SKM-1 (cell line): ENCODE results near the gene MARCHF11.
A peak's percentile ranks its signal among the peaks of the same experiment; 100 is the strongest.

Experiments
- DNase-seq: peaks from one replicate; lab custom pipeline; 2025; ENCODE audit not compliant: unreplicated experiment; lab: John Stamatoyannopoulos, UW

The MARCHF11 gene, protein sequence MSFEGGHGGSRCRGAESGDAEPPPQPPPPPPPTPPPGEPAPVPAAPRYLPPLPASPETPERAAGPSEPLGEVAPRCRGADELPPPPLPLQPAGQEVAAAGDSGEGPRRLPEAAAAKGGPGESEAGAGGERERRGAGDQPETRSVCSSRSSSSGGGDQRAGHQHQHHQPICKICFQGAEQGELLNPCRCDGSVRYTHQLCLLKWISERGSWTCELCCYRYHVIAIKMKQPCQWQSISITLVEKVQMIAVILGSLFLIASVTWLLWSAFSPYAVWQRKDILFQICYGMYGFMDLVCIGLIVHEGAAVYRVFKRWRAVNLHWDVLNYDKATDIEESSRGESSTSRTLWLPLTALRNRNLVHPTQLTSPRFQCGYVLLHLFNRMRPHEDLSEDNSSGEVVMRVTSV

DNA sequence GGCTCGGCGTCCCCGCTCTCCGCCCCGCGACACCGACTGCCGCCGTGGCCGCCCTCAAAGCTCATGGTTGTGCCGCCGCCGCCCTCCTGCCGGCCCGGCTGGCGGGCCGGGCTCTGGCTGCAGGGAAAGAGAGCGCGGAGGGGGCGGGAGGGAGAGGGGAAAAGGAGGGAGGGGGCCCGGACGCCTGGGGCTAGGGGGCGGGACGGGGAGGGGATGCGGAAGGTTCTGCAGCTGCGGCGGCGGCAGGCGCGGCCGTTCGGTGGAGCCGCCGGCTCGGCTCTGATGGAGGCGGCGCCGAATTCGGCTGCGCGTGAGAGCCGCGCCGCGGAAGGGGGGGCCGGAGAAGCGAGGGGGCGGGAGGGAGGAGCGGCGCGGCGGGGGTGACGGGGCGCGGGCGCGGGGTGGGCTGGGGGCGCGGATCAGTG lies at the start of gene MARCHF11:
TSS of gene MARCHF11 (minus strand) at position 281 of the 425 bp plus-strand sequence. CDS start at position 65, 216 bp downstream.
- no peak for DNase-seq

DNA sequence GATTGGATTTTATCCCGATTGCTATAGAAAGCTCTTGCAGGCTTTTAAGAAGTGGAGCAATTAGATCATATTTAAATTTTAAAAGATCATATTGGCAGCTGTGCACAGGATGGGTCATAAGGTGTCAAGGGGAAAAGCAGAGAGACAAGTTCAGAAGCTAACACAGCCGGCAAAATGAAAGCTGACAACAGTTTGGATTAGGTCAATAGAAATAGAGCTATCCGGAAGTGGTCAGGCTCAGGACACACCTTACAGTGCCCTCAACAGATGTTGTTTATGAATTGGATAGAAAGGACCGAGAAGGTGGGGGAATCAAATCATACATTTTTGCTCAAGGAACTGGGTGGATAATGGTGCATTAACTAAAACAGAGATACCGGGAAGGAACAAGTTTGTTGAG lies 46.3 kb upstream of the MARCHF11 start:
- DNase-seq = no peak

DNA sequence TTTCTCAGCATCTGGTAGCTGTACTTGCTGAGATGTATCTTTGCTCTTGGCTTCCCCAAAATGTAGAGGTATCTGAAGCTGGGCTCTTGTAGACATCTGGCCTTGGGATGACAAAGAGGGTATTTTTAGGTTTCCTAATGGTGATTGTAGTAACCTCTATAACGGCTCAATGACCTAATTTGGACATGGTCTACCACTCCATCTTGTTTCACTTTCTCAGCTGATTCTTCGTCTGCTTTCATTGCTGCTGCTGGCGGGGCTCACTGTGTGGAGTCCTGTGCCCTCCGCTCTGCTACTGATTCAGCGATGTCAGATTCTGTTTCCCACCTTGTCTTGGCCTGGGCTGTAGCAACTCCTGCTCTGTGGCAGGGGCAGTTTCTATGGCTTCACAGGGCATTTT lies 12.7 kb upstream of the MARCHF11 start:
- DNase-seq = no peak

DNA sequence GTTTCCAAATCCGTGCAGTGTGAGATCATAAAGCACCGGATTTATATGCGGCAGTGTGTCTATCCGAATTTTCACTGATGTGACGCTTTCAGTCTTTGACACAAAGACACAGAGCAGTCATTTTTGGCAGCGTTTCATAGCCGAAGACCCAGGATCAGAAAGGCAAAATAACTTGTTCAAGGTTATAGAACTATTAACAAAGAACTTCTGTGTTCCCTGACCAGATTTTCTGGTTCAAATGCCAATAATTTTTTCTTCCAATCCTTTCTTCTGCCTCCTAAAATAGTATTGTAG lies 1.1 kb upstream of the MARCHF11 start:
- no peak for DNase-seq

DNA sequence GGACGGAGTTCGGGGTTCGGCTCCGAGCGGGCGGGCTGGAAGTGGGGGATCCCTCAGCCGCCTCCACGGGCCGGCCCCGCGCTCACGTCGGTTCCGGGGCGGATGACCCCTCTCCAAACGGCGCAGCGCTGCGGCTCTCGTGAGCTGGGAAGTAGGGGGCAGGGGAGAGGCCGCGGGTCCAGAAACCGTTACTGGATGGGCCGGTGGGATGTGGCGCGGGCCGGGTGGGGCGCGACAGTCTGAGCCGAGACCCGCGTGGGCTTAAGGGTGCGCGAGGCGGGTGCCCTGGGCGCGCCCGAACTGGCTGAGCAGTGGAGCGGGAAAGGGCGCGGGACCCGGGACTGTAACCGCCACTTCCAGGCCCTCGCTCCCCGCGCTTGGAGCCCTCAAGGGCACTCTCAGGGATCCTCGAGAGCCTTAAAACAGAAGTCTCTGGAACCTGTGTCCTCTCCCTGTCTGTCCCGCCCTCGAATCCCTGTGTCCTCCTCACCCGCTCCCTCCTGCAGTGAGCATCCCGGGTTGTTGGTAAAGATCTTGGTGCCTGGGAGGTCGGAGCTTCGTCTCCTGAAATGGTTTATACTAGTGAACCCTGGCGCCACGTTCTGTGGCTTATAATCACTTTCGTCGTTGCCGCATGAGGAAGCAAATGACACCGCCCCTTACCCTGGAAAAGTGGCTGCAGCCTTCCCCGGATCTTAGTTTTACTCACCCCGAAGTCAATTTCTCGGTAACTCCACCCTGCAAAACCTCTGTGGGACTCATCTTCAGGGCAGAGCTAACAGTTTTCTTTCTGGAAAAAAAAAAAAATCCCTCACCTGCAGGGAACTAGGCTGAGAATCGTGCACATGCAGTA lies 571 bp upstream of the MARCHF11 start:
- DNase-seq = no peak

DNA sequence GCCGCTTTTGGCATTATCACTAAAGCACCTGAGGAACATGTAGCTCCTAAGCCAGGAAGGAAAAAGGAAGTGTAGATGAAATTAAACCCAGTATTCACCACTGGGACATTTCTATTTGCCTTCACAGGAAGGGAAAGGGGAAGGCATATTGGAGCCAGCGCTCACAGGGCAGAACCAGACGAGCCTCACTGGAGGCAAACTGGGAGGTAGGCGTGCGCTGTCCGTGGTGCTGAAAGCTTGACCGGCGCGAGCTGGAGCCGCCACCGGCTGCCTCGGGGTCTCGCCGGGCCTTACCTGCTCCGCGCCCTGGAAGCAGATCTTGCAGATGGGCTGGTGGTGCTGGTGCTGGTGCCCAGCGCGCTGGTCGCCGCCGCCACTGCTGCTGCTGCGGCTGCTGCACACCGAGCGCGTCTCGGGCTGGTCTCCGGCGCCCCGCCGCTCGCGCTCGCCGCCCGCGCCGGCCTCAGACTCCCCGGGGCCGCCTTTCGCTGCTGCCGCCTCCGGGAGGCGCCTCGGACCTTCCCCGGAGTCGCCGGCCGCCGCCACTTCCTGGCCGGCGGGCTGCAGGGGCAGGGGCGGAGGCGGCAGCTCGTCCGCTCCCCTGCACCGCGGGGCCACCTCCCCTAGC lies 732 bp downstream of the MARCHF11 start:
- no peak for DNase-seq

DNA sequence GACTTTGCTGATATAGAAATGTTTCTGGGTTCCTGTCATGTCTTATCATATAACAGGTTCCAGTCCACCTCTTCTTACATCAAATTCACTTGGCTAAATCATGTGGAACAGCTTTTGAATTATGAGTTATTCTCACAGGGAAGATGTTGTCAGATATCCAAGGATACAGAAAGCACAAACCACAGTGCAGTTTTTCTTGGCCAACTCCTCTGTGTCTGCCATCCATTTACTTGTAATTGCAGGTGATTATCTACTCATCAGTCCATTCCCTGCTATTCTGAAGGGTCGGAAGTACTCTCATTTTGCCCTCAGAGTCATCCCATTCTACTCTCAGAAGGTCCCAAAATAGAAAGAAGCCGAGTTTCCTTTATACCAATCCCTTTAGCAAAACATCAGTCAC lies 10.0 kb downstream of the MARCHF11 start:
- DNase-seq = no peak

DNA sequence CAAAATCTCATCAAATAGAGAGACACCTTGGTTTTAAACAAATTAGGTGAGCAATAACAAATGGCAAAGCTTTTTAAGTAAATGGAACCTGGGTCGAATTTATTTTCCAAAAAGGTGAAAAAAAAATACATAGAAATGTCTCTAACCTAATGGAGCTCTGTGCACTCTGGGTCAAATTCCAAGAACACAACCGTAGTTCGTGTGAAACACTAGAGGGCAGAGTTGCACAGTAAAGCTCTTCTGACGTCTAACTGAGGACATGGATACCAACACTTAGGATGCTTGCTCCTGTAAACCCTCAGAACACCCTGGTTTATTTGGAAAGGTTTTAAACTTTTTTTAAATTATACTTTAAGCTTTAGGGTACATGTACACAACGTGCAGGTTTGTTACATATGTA lies 18.9 kb downstream of the MARCHF11 start:
- DNase-seq = peak; percentile 48

DNA sequence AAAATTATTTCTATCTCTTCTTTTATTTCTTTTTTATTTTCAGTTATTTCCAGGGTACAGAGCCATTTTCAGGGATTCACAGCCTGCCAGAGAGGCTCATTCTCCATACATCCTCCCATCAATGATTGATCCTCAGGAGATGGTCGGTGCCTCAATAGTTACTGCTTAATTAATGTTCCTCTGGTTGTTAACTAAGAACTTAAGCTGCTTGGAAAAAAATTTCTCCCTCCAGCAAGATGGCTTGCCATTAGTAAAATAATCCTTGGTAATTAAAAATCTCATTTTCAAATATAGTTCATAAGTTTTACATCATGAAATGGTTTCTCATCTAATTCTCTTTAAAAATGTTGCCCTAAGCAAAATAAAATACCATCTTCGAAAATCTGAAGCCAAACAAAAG lies 20.0 kb downstream of the MARCHF11 start:
- DNase-seq = no peak

DNA sequence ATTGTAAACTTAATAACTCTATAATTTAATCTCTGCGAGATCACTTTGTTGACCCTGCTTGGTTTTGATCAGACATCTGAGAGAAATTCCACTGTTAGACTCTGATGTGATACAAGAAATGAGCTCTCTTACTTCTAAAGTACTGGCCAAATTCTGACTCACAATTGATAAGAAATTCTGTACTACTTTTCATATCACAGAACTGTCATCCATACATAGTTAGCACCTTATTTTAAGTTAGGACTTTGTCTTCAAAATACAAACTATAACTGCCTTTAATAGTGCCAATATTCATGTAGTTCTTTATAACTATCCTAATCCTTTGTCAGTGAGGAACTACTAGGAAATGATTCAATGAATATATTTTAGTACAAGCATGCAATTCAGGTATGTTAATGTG lies 23.4 kb downstream of the MARCHF11 start:
- DNase-seq = no peak

DNA sequence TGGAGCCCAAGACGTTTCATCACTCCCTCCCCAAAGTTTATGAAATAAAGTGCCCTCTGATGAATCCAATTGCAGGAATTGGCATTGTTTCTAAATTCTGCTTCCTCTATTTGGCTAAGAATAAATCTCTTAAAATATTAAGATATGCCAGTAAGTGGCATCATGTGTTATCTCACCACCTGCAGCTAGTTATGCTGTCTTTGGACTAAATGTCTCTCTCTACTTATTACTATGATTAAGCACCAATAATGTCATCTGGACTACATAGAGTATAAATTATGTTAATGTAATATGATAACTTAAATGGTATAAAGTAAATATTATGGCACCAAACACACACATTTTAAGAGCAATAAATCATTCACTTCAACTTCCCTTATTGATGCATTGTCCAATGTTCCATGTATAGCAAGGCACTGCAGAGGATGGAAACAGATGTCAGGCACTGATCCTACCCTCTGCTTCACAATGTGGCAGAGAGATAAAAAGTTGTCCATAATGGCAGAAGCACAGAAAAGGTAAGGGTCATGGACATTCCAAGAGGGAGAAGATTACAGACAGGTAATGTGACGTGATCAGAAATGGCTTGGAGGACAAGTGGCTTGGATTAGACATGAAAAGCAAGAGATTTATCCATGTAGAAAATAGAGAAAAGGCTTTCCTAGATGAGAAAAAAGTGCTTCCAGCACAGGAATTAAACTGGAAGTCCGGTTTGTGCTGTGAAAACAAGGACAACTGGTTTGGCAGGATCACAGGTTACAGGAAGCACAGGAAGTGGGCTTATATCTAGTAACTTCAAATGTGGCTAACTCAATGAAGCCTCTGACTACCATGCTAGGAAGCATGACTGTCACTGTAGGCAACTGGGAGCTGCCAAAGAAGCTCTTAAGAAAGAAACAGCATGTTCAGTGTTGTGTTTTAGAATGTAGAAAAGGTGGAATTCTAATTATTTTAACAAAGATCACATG lies 26.7 kb downstream of the MARCHF11 start:
- no peak for DNase-seq

DNA sequence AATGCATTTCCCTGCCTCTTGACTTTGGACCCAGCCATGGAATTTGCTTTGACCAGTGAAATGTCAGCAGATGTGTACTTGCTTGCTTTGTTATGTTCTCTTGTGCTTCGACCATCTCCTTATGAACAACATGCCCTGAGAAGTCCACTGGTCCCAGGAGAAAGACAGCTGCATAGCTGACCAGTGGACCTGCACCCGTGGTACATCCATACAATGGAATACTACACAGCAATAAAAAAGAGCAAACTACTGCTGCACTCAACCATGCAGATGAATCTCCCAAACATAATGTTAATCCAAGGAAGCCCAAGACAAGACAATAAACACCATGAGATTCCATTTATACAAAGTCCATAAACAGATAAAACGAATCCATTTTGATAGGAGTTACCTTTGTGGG lies 30.0 kb downstream of the MARCHF11 start:
- DNase-seq = no peak

DNA sequence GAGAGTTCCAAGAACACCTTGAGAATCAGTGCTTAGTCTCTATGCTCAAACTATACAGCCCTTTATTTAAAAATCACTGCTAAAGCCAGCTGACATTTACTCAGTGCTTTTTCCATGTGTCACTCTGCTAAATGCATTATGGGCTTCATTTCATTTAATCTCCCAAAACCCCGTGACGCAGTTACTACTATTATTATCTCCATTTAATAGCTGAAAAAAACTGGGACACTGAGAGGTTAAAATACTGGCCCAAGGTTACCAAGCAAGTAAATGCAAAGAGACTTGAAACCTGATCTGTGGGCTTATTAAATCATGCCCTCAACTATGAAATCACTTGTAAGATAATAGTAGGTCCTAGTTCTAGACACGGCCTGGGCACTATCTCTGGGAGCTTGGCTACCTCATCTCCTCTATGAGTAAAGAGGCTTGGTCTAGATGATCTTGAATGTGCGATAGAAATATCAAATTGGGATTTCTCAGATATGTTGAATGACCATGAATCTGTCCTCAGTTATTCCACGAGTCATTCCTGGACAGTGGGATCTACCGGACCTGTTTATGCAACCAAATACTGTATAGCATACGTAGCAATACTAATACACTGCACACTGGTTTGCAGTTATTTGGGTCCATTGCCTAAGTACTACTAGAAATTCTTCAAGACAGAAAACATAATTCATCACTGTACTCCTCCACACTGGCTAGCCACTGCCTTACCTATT lies 32.3 kb downstream of the MARCHF11 start:
- no peak for DNase-seq

DNA sequence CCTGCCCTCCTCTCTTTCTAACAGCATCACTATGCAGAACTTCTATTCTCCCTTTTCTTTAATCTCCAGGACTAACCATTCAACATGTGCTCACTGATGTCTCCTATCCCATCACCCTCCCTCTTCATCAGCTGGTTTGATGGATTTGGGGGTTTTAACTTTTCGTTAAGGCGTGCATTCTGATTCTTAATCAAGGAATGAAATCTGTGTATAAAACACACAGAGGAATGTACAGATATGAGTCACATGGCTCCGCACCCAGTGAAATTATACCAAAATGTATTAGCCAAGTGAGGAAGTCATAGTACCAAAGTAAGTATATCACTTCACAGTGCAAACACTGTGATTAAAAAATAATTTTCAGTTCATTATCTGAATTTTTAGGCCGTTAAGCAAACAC lies 35.2 kb downstream of the MARCHF11 start:
- DNase-seq = no peak

DNA sequence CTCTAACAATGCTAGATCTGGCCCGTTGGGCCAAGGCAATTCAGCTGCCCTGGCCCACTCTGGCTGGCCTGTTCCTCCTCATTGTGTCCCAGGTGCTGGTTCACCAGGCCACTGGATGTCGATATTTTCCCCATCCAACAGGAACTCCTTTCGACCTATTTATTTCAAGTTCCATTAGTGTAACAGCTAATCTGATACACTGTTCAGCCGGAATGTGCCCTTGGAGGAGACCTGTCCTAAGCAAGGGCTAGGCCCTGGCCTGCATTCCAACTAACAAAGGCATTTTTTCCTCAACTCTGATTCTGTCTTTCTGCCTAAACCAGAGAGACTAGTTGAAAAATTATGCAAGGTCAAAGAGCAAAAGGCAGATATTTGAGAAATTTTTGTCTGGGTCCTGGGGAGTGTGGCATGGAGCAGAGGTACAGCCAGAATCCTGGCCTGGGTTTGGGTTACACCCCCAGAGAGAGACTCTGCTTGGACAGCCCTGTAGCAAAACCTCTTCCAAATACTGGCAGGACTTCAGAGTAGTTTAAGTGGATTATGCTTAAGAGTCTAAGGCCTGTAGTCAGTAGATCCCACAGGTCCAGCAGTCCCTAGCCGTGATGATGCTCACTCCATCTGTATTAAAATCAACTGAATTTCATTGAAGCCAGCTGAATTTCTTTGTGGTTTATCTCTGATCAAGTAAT lies 36.1 kb downstream of the MARCHF11 start:
- DNase-seq = no peak

DNA sequence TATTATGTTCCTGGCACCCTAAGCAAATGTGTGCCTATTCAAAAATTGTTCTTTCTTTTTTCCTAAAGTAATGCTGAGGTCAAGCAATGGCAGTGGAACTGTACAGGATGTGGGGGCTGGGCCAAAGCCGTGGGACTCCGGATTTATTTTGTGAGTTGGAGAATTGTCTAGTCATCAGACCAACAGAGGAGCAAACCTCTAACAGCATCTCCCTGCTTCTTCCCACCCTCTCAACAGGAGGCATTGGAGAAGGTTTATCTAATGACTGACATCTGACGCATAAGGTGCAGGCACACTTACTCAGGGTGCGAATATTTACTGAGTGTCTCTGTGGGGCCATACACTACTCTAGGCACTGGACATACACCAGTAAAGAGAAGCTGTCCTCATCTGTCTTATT lies 38.6 kb downstream of the MARCHF11 start:
- DNase-seq = no peak

DNA sequence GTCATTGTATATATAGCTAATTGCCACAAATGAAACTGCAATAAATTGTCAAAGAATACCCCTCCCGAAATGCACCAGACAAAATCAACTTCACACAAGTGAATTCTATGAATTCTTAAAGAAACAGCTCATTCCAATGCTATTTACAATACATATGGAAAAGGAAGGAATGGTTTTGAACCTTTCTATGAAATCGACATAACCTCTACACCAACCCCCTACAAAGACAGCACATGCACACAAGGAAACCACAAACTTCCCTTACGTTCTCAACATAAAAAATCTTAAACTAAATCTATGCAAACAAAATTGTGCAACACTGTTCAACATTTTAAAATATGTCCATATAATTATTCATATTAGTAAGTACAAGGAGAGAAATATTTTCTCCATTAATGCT lies 39.2 kb downstream of the MARCHF11 start:
- no peak for DNase-seq

DNA sequence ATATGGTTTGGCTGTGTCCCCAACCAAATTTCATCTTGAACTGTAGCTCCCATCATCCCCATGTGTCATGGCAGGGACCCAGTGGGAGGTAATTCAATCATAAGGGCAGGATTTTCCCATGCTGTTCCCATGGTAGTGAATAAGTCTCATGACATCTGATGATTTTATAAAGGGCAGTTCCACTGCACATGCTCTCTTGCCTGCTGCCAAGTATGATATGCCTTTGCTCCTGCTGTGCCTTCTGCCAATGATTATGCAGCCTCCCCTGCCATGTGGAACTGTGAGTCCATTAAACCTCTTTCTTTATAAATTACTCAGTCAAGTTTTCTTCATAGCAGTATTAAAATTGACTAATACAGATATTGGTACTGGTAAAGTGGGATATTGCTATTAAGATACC lies 42.4 kb downstream of the MARCHF11 start:
- DNase-seq = no peak

DNA sequence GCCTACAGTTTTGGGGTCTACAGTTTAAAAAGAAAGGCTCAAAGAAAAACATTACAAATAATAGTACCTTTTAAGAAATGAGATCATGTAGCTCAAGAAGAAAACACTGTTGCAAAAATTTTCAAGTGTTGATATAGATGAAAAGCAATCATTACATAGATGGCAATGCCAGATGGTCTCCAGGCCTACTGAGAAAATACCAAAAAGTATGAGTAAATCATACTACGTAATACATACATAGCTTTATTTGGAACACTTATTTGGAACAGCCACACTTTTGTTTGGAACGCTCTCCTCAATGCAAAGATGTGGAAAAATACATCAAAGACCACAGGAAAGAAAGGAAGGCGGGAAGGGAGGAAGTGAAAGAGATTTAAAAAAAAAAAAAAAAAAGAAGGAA lies 44.1 kb downstream of the MARCHF11 start:
- no peak for DNase-seq

DNA sequence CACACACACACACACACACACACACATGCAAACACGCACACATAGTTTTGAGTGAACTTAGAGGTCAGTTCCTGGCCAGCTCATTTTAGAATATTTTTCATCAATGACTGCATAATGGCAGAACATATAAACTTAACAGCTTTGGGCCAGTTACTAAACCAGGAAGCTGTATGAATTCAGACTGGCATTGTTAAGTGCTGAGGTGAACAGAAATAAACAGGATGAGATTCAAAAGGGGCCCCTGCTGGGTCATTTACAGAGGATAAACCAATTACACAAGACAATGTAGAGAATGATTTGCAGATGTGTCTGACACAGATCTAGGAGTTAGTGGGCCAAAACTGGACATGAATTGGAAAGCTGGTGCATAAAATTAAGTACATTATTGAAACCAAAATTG lies 44.6 kb downstream of the MARCHF11 start:
- DNase-seq = no peak
